ENCODE data around the gene GRIP2. TPM values are rescaled to one million over a fixed set of nuclear protein-coding genes. Genes with fewer than 3 reads are reported as not detected.

The GRIP2 gene
- total and polyA plus RNA-seq, 2 of the 4 experiments (the other 2 are of a cell fraction) = 0.05 TPM; not detected in 1

DNA sequence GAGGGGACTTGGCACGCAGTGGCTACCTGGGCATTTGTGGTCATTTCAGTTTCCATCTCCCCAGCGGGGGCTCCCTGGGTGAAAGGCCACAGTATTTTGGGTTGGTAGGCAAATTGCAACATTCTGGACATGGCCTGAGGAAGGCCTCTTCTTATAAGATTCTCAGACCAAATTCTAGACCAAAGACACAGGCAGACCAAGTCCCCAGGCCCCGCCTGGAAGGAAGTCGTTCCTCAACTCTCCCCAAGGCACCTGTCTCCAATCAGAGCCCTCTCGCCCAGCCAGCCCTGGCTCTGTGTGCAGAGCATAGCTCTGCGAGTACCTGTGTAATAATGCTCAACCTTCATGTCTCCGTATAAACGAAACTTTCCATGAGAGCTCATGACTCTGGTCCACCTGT, 53.1 kb downstream of the GRIP2 start:
- Histone ChIP-seq H2BK120ac (ENCODE audit: low read depth, low read length) (no peak overlapping the region), H4K91ac (ENCODE audit: insufficient read depth, low read depth, low read length) (no peak overlapping the region), H3K27ac (ENCODE audit: insufficient read depth, low read length) (no peak overlapping the region), H3K23ac (ENCODE audit: low read depth, low read length) (no peak overlapping the region), H3K9me1 (ENCODE audit: insufficient read depth, low read length) (peaks cover 7% of the 10 kb centered on the region), H4K5ac (ENCODE audit: low read depth, low read length) (no peak overlapping the region), H3K14ac (replicated peaks; ENCODE audit: low read depth, low read length) (no peak overlapping the region), H3K4me3 (ENCODE audit: insufficient read depth, low read depth, low read length) (no peak overlapping the region), H3K27me3 (ENCODE audit: control insufficient read depth, insufficient read depth, low read length) (no peaks in the 10 kb centered on the region), H3K56ac (ENCODE audit: extremely low read depth, insufficient read depth, low read length) (no peak overlapping the region), H3K4ac (ENCODE audit: low read depth, low read length) (no peak overlapping the region), H2AK5ac (ENCODE audit: low read depth, low read length) (no peak overlapping the region), H2BK20ac (ENCODE audit: low read depth, low read length) (no peak overlapping the region), H3K18ac (ENCODE audit: low read depth, low read length) (no peak overlapping the region), H3K9ac (ENCODE audit: low read depth, low read length) (no peak overlapping the region), H2AFZ (replicated peaks; ENCODE audit: low read length, poor library complexity) (no peak overlapping the region), H2BK5ac (ENCODE audit: low read depth, low read length, poor library complexity, severe bottlenecking) (no peak overlapping the region), H4K20me1 (ENCODE audit: insufficient read depth, low read length) (no peaks in the 10 kb centered on the region), H3K4me2 (ENCODE audit: low read depth, low read length) (no peak overlapping the region), H3K9me3 (ENCODE audit: control insufficient read depth, insufficient read depth, low read length) (no peaks in the 10 kb centered on the region), H2AK9ac (replicated peaks; ENCODE audit: low read depth, low read length, poor library complexity) (no peak overlapping the region), H4K8ac (ENCODE audit: low read depth in 2 of 2, low read length in 2 of 2) (no peak overlapping the region), H3K79me1 (ENCODE audit: low read depth in 1 of 2, low read length in 2 of 2) (no peaks in the 10 kb centered on the region), H2BK15ac (ENCODE audit: low read depth, low read length) (no peak overlapping the region), H3K36me3 (ENCODE audit: control insufficient read depth, insufficient read depth, low read length) (peaks cover 51% of the 10 kb centered on the region), H3K4me1 (ENCODE audit: control insufficient read depth, insufficient read depth, low read length) (peaks cover 4% of the 10 kb centered on the region; the same call in 1 of the 2 replicates)
- in situ Hi-C loops (cut with MboI; ENCODE audit: low sequenced_read_pairs) = no loop called here
- DNase-seq = no peak
- no CpG with 5 or more reads among the region's 8 CpGs for WGBS, 2 experiments (ENCODE audit: extremely low coverage in 2 of 2, insufficient read length in 1 of 2)
- intact Hi-C loops (cut with micrococcal nuclease) = no loop called here
- POLR2A ChIA-PET (ENCODE audit: unreplicated experiment) = no interaction called here
- no peak for ATAC-seq (ENCODE audit: low read depth)
- dilution Hi-C loops (cut with HindIII; ENCODE audit: low sequenced_read_pairs, unreplicated experiment) = no loop called here
- CTCF ChIA-PET = no interaction called here
- BruUV-seq (replicated peaks) = no TSS peak
- TF ChIP-seq SMC3 (IDR thresholded peaks at IDR 0.05; ENCODE audit: low read depth, low read length) = no peak
- TF ChIP-seq NFE2L2 (IDR thresholded peaks at IDR 0.05; ENCODE audit: low read depth, low read length) = no peak
- TF ChIP-seq FOS (IDR thresholded peaks at IDR 0.05; ENCODE audit: low read depth, low read length) = no peak
- TF ChIP-seq MAFK (IDR thresholded peaks at IDR 0.05; ENCODE audit: low read depth, low read length) = no peak
- no peak for TF ChIP-seq MXI1 (IDR thresholded peaks at IDR 0.05; ENCODE audit: borderline replicate concordance, low read depth, low read length)
- no peak for TF ChIP-seq RCOR1 (IDR thresholded peaks at IDR 0.05; ENCODE audit: insufficient replicate concordance, low read length)
- TF ChIP-seq, protein P1, sequence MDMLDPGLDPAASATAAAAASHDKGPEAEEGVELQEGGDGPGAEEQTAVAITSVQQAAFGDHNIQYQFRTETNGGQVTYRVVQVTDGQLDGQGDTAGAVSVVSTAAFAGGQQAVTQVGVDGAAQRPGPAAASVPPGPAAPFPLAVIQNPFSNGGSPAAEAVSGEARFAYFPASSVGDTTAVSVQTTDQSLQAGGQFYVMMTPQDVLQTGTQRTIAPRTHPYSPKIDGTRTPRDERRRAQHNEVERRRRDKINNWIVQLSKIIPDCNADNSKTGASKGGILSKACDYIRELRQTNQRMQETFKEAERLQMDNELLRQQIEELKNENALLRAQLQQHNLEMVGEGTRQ (IDR thresholded peaks at IDR 0.05; ENCODE audit: low read depth, low read length) = no peak
- TF ChIP-seq RFX5 (IDR thresholded peaks at IDR 0.05; ENCODE audit: low read depth, low read length) = no peak
- TF ChIP-seq RAD21 (IDR thresholded peaks at IDR 0.05; ENCODE audit: low read length) = no peak
- no peak for TF ChIP-seq CEBPB (IDR thresholded peaks at IDR 0.05; ENCODE audit: low read depth, low read length)
- TF ChIP-seq POLR2A (IDR thresholded peaks at IDR 0.05; ENCODE audit: low read depth, low read length) = no peak
- no peak for TF ChIP-seq CHD1 (IDR thresholded peaks at IDR 0.05; ENCODE audit: low read depth, low read length)
- TF ChIP-seq ELK1 (IDR thresholded peaks at IDR 0.05; ENCODE audit: borderline replicate concordance, low read depth, low read length) = no peak
- no peak for TF ChIP-seq BHLHE40 (IDR thresholded peaks at IDR 0.05; ENCODE audit: low read depth, low read length)
- TF ChIP-seq CTCF (conservative IDR thresholded peaks at IDR 0.05; ENCODE audit: low read depth, low read length) = no peak
- TF ChIP-seq MAZ (IDR thresholded peaks at IDR 0.05; ENCODE audit: borderline replicate concordance, low read depth, low read length) = no peak

Data from IMR-90 (cell line).